Dedifferentiated amniotic fluid mesenchymal stem cell (primary cell): ENCODE results near the gene DCTN4.
"Not testable (repeated sequence)": the region's sequence is repeated elsewhere in the genome, so short reads cannot be mapped to it uniquely, and the experiment has no call there.

Source experiments
- DNase-seq: peaks from one replicate; pipeline ENCODE4 v3.0.0-alpha.2; 2016; ENCODE audit errors: extremely low spot score

Gene DCTN4

DNA sequence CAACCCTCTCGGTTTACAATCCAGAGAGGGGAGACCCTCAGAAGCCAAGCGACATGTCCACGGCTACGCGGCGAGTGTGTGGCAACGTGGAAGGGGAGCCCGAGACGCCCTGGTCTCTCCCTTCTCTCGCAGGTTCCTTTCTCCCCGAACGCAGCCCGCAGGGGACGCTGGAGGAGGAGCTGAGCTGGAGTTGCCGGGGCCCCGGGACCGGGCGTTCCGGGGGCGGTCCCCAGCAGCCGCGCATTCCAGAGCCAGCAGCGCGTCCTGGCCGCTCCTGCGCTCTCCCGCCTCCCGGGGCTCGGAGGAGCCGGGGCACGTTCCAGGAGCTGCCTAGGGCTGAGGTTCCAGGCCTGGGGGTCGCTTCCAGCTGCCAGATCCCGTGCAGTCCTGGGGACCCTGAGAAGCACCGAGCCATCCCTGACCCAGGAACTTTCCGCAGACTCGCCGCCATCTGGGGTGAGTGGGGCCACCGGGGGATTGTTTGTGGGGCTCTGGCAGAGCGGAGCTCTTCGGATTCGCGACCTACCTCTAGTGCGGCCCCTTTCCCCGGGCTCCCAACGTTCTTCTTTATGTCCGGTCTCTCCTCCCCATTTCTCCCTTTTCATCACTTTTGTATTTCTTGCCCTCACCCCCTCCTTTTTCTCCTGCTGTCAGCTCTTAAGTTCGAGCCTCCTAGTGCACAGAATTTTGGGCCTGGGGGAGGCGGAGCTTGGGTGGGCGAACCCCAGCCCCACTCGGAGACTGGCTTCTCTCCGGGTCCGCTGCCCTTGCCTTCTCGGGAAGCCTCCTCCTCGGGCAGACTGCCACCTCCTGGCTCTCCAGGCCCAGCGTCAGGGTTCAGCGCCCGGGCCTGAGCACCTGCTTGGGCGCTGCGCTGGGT lies 19.9 kb upstream of the DCTN4 start, which contains the start of gene SMIM3:
TSS of gene SMIM3 (plus strand) at position 241 of the 880 bp plus-strand sequence. CDS start 16,684 bp downstream, outside the sequence.
- DNase-seq, result peak; percentile 62

DNA sequence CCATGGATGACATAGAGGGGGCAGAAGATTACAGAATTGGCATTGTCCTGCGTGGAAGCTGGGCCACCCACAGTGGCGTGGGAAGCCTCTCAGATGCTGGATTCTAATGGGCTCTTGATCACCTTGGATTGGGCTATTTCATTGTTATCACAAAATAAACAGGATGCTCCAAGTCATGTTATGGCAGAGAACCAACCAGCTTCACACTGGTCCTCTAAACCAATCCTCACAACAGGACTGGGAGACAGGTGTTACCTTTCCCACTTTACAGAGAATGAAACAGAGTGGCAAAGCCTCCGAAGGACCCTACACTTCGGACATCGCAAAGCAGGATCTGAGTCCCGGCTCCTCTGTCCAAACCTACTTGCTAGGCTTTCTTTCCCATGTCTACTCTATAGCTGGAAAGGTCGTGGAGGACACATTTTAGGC lies 19.3 kb upstream of the DCTN4 start:
- no peak for DNase-seq

DNA sequence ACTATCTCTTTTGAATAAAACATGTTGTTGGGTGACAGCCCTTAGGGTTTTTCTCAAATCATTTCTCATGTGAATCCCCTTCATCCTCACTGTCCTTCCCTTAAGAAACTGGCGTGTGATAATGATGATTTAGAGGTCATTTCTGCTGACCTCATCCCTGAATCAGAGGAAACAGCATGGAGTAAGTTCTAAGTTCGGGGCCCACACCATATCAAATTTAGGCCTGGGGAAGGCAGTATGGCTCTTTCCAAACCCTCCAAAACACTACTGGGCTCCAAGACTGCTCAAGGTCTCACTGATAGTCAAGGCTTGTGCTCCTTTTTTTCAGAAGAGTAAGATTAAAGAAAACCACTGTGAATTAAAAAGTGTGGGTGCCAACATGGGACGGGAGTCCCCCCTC lies 18.9 kb upstream of the DCTN4 start:
- DNase-seq, result no peak

DNA sequence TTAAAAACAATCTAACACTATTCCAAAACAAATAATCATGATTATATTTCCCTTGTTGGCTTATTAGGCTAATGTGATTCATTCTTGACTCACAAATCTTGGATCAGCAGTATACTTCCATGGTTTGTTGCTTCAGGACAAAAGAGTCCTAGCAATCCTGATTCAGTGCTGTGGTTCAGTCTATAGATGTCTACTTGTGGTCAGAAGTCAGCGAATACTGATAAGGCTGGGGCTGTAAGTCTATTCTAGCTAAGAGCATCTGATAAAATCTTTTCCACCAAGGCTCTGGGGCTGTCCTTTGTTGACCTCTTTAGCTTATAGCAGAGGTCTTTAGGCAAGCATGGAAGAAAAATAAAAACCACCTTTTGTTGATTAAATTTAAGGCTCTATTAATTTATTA lies 15.3 kb upstream of the DCTN4 start:
- peak; percentile 42 for DNase-seq

DNA sequence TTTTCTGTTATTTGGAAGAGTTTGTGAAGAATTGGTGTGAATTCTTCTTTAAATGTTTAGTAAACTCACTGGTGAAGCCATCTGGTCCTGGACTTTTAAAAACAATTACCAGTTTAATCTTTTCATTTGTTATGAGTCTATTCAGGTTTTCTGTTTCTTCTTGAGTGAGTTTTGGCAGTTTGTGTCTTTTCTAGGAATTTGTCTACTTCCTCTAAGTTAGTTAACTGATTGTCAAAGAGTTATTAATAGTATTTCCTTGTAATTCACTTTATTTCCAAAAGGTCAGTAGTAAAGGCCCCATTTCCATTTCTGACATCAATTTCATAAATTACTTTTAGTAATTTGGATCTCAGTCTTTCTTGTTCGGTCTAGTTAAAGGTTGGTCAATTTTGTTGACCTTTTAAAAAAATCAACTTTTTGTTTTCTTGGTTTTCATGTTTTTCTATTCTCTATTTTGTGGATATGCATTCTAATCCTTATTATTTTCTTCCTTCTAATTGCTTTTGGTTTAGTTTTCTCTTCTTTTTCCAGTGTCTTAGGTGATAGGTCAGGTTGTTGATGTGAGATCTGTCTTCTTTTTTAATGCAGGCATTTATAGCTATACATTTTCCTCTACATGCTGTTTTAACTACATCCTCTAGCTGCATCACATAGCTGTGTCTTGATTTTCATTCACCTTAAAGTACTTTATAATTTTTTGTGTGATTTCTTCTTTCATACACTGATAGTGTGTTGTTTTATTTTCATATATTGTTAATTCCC lies 12.4 kb upstream of the DCTN4 start:
- DNase-seq, result no peak

DNA sequence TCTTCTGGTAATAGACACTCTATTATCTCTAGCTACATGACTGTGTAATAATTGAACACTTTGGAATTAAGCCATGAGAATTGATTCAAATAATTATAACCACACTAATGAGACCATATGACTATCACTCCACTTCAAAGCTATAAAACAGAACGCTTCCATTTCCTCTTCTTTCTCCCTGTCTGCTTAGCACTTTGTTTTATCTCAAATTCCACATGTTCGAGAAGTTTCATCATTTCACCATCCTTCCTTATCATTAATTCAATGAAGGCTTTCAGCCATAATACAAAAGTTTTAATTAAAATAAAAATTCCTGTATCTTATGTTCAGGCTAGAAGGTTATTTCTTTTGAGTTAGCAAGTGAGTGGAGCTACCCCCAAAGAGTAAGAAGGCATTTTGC lies 7.4 kb upstream of the DCTN4 start:
- no peak for DNase-seq

DNA sequence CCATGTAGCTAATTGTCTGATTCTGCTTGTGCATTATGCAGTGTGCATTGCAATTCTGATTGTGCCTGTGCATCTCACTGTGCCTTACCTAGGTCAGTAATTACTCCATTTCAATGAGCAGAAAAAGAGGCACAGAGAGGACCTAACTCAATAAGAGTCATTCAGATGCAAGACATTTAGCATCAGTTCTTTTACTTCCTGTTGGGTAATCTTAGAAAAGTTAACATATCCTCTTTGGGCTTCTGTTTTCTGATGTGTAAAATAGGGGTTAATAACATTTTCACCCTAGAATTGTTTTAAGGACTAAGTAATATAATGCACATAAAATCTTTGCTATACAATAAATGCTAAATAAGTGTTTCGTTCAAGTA lies 7.0 kb upstream of the DCTN4 start:
- DNase-seq, result no peak

DNA sequence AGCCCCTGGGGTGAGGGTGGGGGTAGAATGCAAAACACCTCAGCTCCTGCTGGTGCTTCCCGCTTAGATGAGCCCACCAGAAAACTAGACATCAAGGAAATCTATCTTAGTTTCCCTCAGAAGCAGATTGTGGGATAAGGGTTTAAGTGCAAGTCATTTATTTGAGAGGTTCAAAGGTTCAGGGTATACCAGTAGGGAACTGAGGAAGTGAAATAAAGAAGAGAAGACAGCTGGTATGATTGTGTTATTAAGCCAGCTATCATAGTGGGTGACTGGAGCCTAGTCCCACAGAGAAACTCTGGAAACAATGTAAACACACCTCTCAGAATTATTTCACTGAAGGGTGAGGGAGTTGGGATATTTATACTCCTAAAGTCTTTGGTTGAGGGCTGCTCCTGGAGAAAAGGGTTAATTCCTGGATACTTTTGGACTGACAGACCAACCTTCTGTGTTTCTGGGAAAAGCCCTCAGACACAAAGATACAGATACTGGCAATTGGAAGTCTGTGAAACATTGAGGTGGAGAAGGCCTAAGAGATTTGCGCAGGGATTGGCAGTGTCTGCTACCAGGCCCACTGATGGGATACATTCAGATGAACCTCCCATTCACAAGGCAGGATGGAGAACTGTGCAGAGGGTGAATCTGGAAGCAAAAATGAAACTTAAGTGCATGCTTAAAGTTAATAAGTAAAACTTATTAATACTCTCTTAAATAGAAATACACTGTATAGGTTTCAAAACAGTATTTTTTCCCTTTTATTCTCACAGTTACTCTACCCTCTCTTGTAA lies 6.4 kb upstream of the DCTN4 start:
- DNase-seq, result no peak

DNA sequence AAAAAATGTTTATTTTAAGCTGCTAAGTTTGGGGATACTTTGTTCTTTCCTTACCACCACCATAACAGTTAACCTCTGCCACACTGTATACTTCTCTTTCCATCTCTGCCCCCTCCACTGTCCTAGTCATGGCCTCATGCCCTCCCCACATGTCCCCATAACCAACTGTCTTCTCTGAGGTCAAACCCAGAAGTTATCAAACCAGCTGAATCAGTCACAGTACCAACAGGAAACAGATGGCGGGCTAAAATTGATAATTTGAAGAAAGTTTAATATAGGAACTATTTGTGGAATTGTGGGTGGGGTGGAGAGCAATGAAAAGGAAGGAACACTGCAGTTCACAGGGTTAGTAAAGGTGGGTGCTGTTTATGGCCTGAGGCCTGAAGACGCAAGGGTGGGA lies 5.7 kb upstream of the DCTN4 start:
- no peak for DNase-seq

DNA sequence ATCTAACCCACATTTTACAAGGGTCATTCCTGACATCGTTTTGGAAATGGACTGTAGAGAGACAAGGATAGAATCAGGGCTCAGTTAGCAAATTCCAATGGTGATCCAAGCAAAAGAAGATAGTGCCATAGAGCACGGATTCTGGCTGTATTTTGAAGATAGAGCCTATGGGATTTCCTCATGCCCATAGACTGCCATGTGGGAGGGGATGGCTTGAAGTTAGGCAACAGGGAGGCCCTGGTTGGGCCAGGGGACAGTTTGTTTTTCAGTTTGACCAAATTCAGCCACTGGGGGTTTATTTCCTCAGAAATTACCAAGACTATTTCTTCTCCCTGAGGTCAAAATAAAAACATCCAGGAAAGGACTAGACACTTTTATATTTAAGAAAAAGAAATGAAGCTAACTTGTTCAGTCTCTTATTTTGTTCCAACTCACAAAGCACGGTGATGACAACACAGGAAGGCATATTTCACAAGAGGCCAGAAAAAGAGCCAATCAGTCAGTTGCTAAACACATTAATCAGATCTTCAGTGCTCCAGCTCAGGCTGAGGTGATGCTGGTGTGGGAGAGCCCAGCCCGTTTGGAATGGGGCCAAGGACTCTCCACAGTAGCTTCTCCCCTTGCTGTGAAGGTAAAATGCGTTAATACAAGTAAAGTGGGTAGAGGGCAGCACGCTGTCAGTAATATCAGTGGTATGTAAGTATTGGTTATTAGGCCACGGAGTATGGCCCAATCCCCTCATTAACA lies 4.4 kb upstream of the DCTN4 start:
- no peak for DNase-seq

DNA sequence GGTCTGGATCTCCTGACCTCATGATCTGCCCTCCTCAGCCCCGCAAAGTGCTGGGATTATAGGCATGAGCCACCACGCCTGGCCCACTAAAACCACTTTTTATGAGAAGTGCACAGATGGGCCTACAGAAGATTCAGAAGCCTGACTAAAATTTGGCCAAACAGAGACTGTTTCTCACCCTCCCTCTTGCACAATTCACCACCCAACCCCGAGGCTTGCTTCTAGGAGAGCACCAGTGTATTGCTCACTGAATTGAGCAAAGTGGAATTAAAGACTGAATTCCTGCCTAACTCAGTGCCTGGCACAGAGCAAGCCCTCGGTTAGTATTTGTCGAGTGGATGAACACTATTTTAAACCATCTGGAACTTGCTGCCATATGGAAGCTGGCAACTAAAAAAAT lies 3.4 kb upstream of the DCTN4 start:
- DNase-seq, result no peak

DNA sequence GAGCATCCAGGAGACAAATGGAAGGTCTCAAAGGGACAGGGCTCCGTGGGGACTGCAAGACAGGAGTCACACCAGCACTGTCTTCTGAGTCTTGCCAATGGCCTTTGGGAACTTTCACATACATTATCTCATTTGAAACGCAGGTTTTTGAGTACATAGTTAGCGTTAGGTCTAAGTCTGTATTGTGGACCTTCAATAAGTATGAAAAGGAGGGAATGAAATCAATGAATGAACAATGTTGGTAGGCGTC lies 442 bp upstream of the DCTN4 start:
- DNase-seq, result no peak

DNA sequence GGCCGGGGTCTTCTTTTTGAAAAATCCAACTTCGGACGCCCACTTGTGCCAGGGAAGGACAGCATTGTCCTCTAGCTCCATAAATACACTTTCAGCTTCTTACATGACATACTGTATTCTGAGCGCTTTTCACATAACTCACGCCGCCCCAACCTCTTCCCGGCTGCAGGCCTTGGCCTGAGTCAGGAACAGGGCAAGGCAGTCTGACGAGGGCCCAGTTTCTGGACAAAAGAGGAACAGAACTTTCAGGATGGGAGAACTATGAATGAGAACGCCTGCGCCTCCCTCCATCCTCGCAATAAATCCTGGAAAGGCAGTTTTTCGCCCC lies 650 bp downstream of the DCTN4 start:
- no peak for DNase-seq

DNA sequence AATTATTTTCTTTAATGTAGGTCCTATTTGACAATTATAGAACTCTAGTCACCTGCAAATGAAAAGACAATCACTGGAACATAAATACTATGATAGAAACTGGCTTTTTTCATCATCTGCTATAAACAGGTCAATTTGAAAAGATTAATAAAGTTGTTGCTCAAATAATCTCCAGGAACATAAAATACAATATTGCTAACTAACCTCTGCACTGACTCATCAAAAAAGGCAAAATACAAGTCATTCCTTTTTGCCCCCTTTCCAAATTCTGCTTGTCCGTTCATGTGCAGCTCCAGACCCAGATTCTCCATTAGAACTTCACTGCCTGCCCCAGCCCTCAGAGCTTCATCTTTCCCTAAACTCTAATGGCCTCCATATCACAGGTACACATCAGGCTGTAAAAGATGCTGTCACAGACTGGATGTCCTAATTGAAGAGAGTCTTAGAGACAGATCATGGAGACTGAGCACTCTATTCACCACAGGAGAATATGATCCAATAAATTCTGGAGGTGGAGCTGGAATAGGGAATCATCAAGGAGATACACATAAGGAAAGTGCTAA lies 1.6 kb downstream of the DCTN4 start:
- DNase-seq, result no peak

DNA sequence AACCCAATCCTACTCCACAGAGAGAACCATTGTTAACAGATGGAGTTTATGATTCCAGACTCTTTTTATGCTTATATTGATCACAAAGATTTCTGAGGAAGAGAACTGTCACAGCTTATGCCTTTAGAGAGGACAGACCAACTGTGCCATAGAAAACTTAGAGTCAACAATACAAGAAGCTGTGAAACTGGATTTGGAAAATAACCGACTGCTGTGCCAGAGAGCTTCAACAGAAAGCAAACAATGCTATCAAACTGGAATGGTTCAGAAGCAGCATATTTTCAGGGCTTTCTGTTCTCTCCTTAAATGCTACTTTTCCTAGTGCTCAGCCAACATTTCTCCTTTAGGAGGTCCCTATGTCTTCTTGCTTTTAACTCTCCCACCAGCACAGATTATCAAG lies 5.0 kb downstream of the DCTN4 start:
- DNase-seq, result no peak

DNA sequence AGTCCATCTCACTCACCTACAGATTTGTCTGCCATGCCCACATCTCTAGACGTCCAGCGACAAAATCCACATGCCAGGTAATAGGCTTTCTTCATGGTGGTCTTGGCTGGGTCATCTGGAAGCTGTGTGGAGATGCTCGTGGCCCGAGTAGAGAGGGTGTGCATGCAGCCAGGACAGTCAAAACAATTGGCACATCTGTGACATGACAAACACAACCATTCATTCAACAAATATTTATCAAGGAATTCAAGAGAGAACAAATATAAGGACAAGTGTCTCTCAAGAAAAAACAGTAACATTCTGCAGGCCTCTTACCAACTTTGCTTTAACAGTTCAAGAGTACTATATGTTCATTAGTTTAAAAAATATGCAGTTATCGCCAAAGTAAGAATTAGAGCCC lies 5.4 kb downstream of the DCTN4 start:
- DNase-seq, result no peak

DNA sequence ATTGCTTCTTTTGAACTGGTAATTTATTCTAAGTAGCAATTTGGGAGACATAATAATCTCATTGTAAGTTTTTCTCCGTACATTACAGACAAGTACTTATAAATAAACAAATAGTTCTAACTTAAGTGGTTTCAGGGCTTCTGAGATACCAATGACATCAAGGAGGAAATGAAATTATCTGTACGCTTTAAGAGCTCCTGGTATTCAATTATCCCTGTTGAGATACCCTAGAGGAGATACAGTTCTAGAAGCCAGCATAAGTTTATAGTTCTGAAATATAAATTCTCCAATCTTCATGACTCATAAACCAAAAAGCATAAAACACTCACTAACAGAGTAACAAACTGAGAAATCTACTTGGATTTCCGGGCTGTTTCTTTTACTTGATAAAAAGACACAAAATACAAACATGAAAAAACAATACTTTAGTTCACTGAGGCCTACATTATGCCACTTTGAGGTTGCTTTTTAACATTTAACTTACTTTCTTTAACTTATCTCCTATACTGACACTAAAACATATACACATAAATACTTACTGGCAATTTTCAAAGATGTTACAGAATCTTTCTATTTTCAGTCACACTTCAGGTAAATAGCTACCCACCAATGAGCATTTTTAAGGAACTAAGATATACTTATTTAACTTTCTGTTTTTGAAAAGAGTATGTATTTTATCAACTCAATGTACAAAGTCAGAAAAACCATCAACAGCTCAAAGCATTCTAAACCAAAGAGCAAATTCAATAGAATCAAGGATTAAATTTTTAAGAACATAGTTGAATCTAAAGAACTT lies 7.5 kb downstream of the DCTN4 start:
- no peak for DNase-seq

DNA sequence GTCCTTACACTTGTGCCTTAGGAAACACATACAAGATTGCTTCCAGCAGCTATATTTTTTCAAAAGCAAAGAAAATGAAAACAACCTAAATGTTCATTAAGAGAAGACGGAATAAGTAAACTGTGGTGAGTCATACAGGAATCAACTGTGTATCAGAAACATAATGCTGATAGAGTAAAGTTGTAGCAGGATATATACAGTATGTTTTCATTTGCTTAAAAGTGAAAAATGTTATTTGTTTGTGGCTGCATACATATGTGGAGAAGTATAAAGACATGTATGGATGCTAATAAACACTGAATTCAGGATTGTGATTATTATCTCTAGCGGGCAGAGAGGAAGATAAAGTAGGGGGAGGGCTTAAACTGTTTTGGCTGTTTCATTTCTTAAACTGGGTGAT lies 8.3 kb downstream of the DCTN4 start:
- no peak for DNase-seq

DNA sequence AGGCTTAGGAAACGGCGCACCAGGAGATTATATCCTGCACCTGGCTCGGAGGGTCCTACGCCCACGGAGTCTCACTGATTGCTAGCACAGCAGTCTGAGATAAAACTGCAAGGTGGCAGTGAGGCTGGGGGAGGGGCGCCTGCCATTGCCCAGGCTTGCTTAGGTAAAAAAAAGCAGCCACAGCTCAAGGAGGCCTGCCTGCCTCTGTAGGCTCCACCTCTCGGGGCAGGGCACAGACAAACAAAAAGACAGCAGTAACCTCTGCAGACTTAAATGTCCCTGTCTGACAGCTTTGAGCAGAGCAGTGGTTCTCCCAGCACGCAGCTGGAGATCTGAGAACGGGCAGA lies 15.7 kb downstream of the DCTN4 start:
- DNase-seq, result not testable (repeated sequence)

DNA sequence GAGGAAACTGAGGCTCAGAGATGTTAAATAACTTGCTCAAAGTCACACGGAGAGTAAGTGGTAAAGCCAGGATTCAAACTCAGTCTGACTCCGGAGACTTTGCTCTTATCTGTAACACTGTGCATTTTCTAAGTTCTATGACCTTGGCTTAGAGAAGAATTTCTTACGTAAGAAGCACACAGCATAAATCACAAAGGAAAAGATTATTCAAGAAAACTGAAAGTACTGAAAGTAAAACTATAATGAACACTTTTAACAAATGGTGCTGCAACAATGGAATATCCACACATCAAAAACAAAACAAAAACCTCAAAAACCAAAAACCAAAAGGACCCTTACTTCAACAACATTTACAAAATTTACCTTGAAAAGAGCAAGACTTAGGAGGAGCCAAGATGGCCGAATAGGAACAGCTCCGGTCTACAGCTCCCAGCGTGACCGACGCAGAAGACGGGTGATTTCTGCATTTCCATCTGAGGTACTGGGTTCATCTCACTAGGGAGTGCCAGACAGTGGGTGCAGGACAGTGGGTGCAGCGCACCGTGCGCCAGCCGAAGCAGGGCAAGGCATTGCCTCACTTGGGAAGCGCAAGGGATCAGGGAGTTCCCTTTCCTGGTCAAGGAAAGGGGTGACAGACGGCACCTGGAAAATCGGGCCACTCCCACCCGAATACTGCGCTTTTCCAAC lies 16.2 kb downstream of the DCTN4 start:
- not testable (repeated sequence) for DNase-seq
